PFSK-1 (cell line): ENCODE data around the gene CEP70.

Experiments used
- FOXP2 ChIP-seq: optimal IDR thresholded peaks from 2 replicates; pipeline ENCODE3; 2011; ENCODE audit warnings: borderline replicate concordance, control low read depth, inconsistent platforms; ENCODE audit not compliant: insufficient read depth; ENCODE audit errors: extremely low read length, extremely low read depth
- POLR2AphosphoS5 ChIP-seq: IDR thresholded peaks from 2 replicates; pipeline ENCODE4 v1.6.1; 2012; ENCODE audit warnings: low read depth, mild to moderate bottlenecking, control low read depth, low read length, moderate library complexity
- REST ChIP-seq, 2 experiments: IDR thresholded peaks; 2 replicates each; pipeline versions ENCODE4 v1.6.1 to v1.8.0; 2011 to 2012; ENCODE audit warnings: low read depth in 2 of 2, low read length in 2 of 2, control low read depth in 1 of 2, inconsistent platforms in 1 of 2, mild to moderate bottlenecking in 1 of 2, moderate library complexity in 1 of 2; ENCODE audit not compliant: insufficient read depth in 1 of 2
- SIN3A ChIP-seq: IDR thresholded peaks from 2 replicates; pipeline ENCODE4 v1.6.1; 2012; ENCODE audit warnings: mild to moderate bottlenecking, low read length, moderate library complexity, borderline replicate concordance; ENCODE audit not compliant: insufficient read depth
- TAF1 ChIP-seq: IDR thresholded peaks from 2 replicates; pipeline ENCODE4 v1.6.1; 2012; ENCODE audit warnings: low read length, control low read depth, borderline replicate concordance; ENCODE audit not compliant: insufficient read depth

Gene CEP70

GRCh38 chr3:138491971-138492370 lies 102.1 kb downstream of the CEP70 start:
- TF ChIP-seq REST (IDR thresholded peaks at IDR 0.05; ENCODE audit: insufficient read depth in 1 of 2, low read depth in 2 of 2, low read length in 2 of 2) = no peak
- no peak for TF ChIP-seq SIN3A
- no peak for TF ChIP-seq FOXP2
- TF ChIP-seq POLR2AphosphoS5 = no peak
- TF ChIP-seq TAF1 = no peak

- no peak for TF ChIP-seq REST (IDR thresholded peaks at IDR 0.05; ENCODE audit: insufficient read depth in 1 of 2, low read depth in 2 of 2, low read length in 2 of 2)
- no peak for TF ChIP-seq TAF1
- TF ChIP-seq POLR2AphosphoS5 = no peak
- TF ChIP-seq FOXP2 = no peak
- TF ChIP-seq SIN3A = no peak
These were observed 114.6 kb downstream of the CEP70 start for GRCh38 chr3:138479438-138479863.

DNA sequence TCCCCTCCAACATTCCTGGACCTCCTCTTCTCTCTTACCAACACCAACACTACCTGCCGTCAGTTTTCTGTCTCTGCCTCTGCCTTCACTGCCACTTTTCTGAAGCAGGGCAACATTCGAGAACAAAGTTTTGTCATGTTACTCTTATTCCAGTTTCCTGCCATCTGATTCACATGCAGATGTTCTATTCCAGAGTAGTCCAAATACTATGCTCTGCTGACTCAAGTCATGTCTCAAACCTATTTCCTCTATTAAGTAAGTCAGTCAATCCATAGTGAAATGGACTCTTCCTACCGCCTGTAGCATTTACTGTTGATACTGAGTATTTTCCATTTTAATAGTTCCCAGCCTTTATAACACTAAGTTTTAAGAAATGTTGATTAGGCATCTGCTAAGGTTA lies 116.3 kb downstream of the CEP70 start:
- TF ChIP-seq REST (IDR thresholded peaks at IDR 0.05; ENCODE audit: insufficient read depth in 1 of 2, low read depth in 2 of 2, low read length in 2 of 2) (no peak), POLR2AphosphoS5 (no peak), FOXP2 (no peak), SIN3A (no peak), TAF1 (no peak)

DNA sequence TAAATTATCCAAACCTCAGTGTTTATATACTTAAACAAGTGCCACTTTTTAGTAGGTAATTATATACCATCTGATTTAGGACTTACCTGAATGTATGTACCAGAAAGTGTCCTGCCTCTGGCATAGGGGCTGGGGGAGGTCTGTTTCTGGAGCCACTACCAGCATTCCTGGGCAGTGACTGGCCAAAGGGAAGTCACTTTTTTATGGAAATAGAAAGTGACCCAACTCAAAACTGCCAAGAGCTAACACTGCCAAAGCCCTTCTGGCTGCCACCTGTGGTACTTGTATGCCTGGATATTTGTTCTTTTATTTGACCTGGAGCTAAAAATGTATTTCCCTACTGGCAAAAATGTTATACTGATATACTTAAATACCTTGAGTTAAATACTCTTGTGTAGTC lies 116.9 kb downstream of the CEP70 start:
- TF ChIP-seq POLR2AphosphoS5 (no peak), TAF1 (no peak)

DNA sequence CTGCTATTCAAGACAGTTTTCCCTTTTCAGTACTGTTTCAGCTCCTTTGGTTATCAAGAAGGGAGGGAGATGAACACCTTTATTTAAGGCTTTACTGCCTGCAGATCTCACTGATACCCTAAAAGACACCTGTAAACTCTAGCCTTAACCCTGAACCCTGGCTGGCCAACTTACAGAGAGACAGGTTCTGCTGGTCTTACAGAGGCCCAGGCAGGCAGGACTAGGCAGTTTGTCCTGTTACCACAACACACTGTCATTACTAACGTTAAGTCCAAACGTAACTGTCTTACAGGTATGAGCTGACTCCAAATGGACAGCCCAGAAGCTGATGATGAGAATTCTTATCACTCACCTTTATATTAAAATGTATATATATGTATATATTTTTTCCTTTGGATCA lies 117.5 kb downstream of the CEP70 start:
- no peak for TF ChIP-seq REST (IDR thresholded peaks at IDR 0.05; ENCODE audit: insufficient read depth in 1 of 2, low read depth in 2 of 2, low read length in 2 of 2)
- no peak for TF ChIP-seq TAF1
- no peak for TF ChIP-seq FOXP2
- no peak for TF ChIP-seq SIN3A
- TF ChIP-seq POLR2AphosphoS5 = no peak
